ENCODE results near the gene FAM210B. TPM values are rescaled to one million over a fixed set of nuclear protein-coding genes. Genes with fewer than 3 reads are reported as not detected.
A peak's percentile ranks its signal among the peaks of the same experiment; 100 is the strongest.
"Not testable (repeated sequence)": the region's sequence is repeated elsewhere in the genome, so short reads cannot be mapped to it uniquely, and the experiment has no call there.

Gene FAM210B
- total and polyA plus RNA-seq, 9 of the 15 experiments (the other 6 are each of a cell fraction or from before 2014, with no cell fraction given) = 12.1 to 87.3 (median 47.6) TPM

- peaks cover 77% of the 10 kb centered on the region for H3K79me2 ChIP-seq (ENCODE audit: control insufficient read depth, insufficient read depth, low read length)
- H3K9me1 ChIP-seq (ENCODE audit: control insufficient read depth, insufficient read depth, low read length); intact Hi-C loops (cut with micrococcal nuclease); BruUV-seq (replicated peaks); in situ Hi-C loops (cut with MboI); CTCF ChIA-PET (ENCODE audit: low intra/inter-chr PET ratio); H3K9ac ChIP-seq (ENCODE audit: insufficient read depth in 1 of 2, low read depth in 2 of 2, low read length in 2 of 2); H3K4me3 ChIP-seq; DNase-seq (ENCODE audit: extremely low read depth in 1 of 4, low spot score in 3 of 4); ATAC-seq; H3K4me2 ChIP-seq (ENCODE audit: insufficient read depth, low read length); H3K9me3 ChIP-seq (replicated peaks; ENCODE audit: control insufficient read depth, insufficient read depth, low read depth, low read length); H4K20me1 ChIP-seq (replicated peaks; ENCODE audit: control insufficient read depth, insufficient read depth, low read length); FAIRE-seq; H2AFZ ChIP-seq (ENCODE audit: low read depth, low read length); H3K27me3 ChIP-seq (ENCODE audit: control insufficient read depth in 2 of 2, insufficient read depth in 2 of 2, low read length in 2 of 2); H3K27ac ChIP-seq (ENCODE audit: extremely low read depth, low read depth, low read length); TF ChIP-seq CEBPG (CRISPR knock-in tag; IDR thresholded peaks at IDR 0.05): not testable (repeated sequence)
- peaks cover 87% of the 10 kb centered on the region for H3K36me3 ChIP-seq (ENCODE audit: control insufficient read depth, insufficient read depth, low read length)
- POLR2A ChIA-PET = interaction anchor here (1.7 kb wide), 1 partner anchor 13 kb away, joined by 6 read pairs; the partner anchor contains the start of genes AURKA and CSTF1
- WGBS (ENCODE audit: insufficient coverage, low coverage, missing lambda C conversion rate) = 91% methylated on average over 11 of the region's 12 CpGs
- TF ChIP-seq POLR2G (IDR thresholded peaks at IDR 0.05; ENCODE audit: low read depth, low read length) (0 out of 2 replicates have a peak, but pooled peaks have one; percentile 26), CEBPB (tag; IDR thresholded peaks at IDR 0.05) (peak; percentile 74), CEBPG (tag; conservative IDR thresholded peaks at IDR 0.05 in 1 of 2, IDR thresholded peaks at IDR 0.05 in 1 of 2) (0 out of 4 replicates have a peak, but pooled peaks have one; percentile 29 to 39)
- H3K4me1 ChIP-seq (replicated peaks in 1 of 2; ENCODE audit: control insufficient read depth in 2 of 2, insufficient read depth in 2 of 2, low read length in 2 of 2) = peaks cover 2 to 24% of the 10 kb centered on the region in 2 experiments
Observed at GRCh38 chr20:56405356-56405755, 46.6 kb downstream of the FAM210B start.

DNA sequence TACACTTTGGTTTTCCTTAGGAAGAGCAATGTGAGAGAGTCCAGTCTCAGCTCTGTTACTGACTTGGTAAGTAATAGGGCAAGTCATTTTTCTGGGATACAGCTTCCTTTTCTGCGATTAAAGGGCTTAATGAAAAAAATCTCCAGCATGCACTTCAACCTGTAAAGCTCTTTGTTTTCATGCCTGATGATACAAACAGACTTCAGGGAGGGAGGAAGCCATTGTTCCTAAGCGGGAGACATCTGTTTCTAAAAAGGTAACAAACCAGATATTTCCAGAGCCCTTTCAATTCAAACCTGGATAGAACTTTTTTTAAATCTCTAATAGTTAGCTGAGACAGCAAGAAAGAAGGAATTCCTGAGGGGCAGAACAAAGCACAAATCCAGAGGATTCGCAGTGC is 48.1 kb downstream of the FAM210B start:
- no peak overlapping the region; a peak in 1 of 4 replicates for H3K9ac ChIP-seq (ENCODE audit: insufficient read depth in 1 of 2, low read depth in 2 of 2, low read length in 2 of 2)
- H3K27me3 ChIP-seq (ENCODE audit: control insufficient read depth in 2 of 2, insufficient read depth in 2 of 2, low read length in 2 of 2) = no peaks in the 10 kb centered on the region
- TF ChIP-seq ADNP (tag; IDR thresholded peaks at IDR 0.05) = no peak
- no peak for TF ChIP-seq SMARCC2 (IDR thresholded peaks at IDR 0.05; ENCODE audit: low read depth)
- no peak for TF ChIP-seq NFIC (IDR thresholded peaks at IDR 0.05)
- TF ChIP-seq TAF1 (IDR thresholded peaks at IDR 0.05; ENCODE audit: control insufficient read depth, extremely low read depth, insufficient read depth, low read length, severe bottlenecking) = no peak
- no peak for TF ChIP-seq ZNF764 (CRISPR knock-in tag; IDR thresholded peaks at IDR 0.05; ENCODE audit: low read depth)
- TF ChIP-seq ZC3H8 (IDR thresholded peaks at IDR 0.05) = no peak
- POLR2A ChIA-PET = interaction anchor here (1.3 to 1.7 kb wide), 2 partner anchors 12 to 15 kb away, joined by 3 to 6 read pairs; partner anchors contain the start of genes AURKA and CSTF1
- peaks cover 9 to 35% of the 10 kb centered on the region in 2 experiments for H3K4me1 ChIP-seq (replicated peaks in 1 of 2; ENCODE audit: control insufficient read depth in 2 of 2, insufficient read depth in 2 of 2, low read length in 2 of 2)
- CTCF ChIA-PET (ENCODE audit: low intra/inter-chr PET ratio) = no interaction called here
- H3K27ac ChIP-seq (ENCODE audit: extremely low read depth, low read depth, low read length) = peak overlapping the region; percentile 10; the same call in 1 of the 3 replicates
- in situ Hi-C loops (cut with MboI) = no loop called here
- H3K4me2 ChIP-seq (ENCODE audit: insufficient read depth, low read length) = no peak overlapping the region
- intact Hi-C loops (cut with micrococcal nuclease) = no loop called here
- no peaks in the 10 kb centered on the region for H3K9me3 ChIP-seq (replicated peaks; ENCODE audit: control insufficient read depth, insufficient read depth, low read depth, low read length)
- DNase-seq (ENCODE audit: extremely low read depth in 1 of 4, low spot score in 3 of 4) (no peak), ATAC-seq (no peak), FAIRE-seq (no peak)
- no peaks in the 10 kb centered on the region for H4K20me1 ChIP-seq (replicated peaks; ENCODE audit: control insufficient read depth, insufficient read depth, low read length)
- peaks cover 63% of the 10 kb centered on the region for H3K79me2 ChIP-seq (ENCODE audit: control insufficient read depth, insufficient read depth, low read length)
- no peak overlapping the region for H3K4me3 ChIP-seq
- 96% methylated on average over 3 of the region's 3 CpGs for WGBS (ENCODE audit: insufficient coverage, low coverage, missing lambda C conversion rate)
- peaks cover 72% of the 10 kb centered on the region for H3K36me3 ChIP-seq (ENCODE audit: control insufficient read depth, insufficient read depth, low read length)
- no peaks in the 10 kb centered on the region for H3K9me1 ChIP-seq (ENCODE audit: control insufficient read depth, insufficient read depth, low read length)
- H2AFZ ChIP-seq (ENCODE audit: low read depth, low read length) = no peak overlapping the region
- no TSS peak for BruUV-seq (replicated peaks)
